Stimulated activated naive CD4-positive, alpha-beta T cell (primary cell): ENCODE measurements around the gene KLHDC7B.
"Not testable (repeated sequence)": the region's sequence is repeated elsewhere in the genome, so short reads cannot be mapped to it uniquely, and the experiment has no call there.

ENCODE experiments used
- DNase-seq, 6 experiments: peaks; one replicate each; lab custom pipeline; 2025; lab: John Stamatoyannopoulos, UW

Gene KLHDC7B

GRCh38 chr22:50529897-50530579 lies 15.7 kb upstream of the KLHDC7B start, which contains the start of gene TYMP:
TYMP (minus strand) TSS chr22:50530012; CDS start chr22:50529709, 303 bp downstream.
- DNase-seq = peak in 4 of 6 experiments; percentile 27 to 36 (median 32)

GRCh38 chr22:50530580-50530876 lies 15.2 kb upstream of the KLHDC7B start:
- DNase-seq = no peak

GRCh38 chr22:50530877-50531545 lies 14.7 kb upstream of the KLHDC7B start:
- peak in 4 of 6 experiments; percentile 42 to 66 (median 59) for DNase-seq

GRCh38 chr22:50531546-50531961 lies 14.1 kb upstream of the KLHDC7B start:
- DNase-seq = peak in 3 of 6 experiments; percentile 33 to 55 (median 34)

- no peak for DNase-seq
Measured at GRCh38 chr22:50531962-50532674, 13.6 kb upstream of the KLHDC7B start.

GRCh38 chr22:50532824-50533796 lies 12.6 kb upstream of the KLHDC7B start:
- DNase-seq = no peak

- not testable (repeated sequence) for DNase-seq
Measured at GRCh38 chr22:50533856-50534711, 11.6 kb upstream of the KLHDC7B start.

GRCh38 chr22:50535113-50535512 lies 10.6 kb upstream of the KLHDC7B start:
- no peak for DNase-seq

- DNase-seq = no peak
Measured at GRCh38 chr22:50536226-50536625, 9.5 kb upstream of the KLHDC7B start.

GRCh38 chr22:50537765-50538164 lies 7.9 kb upstream of the KLHDC7B start:
- no peak for DNase-seq

GRCh38 chr22:50540381-50540780 lies 5.3 kb upstream of the KLHDC7B start:
- DNase-seq = no peak

GRCh38 chr22:50541667-50542026 lies 4.1 kb upstream of the KLHDC7B start:
- not testable (repeated sequence) for DNase-seq

GRCh38 chr22:50542416-50542927 lies 3.2 kb upstream of the KLHDC7B start:
- DNase-seq = no peak

GRCh38 chr22:50544078-50544745 lies 1.5 kb upstream of the KLHDC7B start:
- peak; percentile 50 to 73 (median 69) for DNase-seq

- DNase-seq = no peak
Measured at GRCh38 chr22:50544746-50545253, 899 bp upstream of the KLHDC7B start.

- DNase-seq = no peak
Measured at GRCh38 chr22:50546326-50547262, 895 bp downstream of the KLHDC7B start.

GRCh38 chr22:50547263-50547985 lies 1.7 kb downstream of the KLHDC7B start:
- no peak for DNase-seq
